AG20443 (cell line): Measurements from ENCODE around the gene DNAJB5.
"Not testable (repeated sequence)": the region's sequence is repeated elsewhere in the genome, so short reads cannot be mapped to it uniquely, and the experiment has no call there.

Experiments used
- DNase-seq: peaks from one replicate; pipeline ENCODE4 v3.0.0; 2012; ENCODE audit warnings: low spot score, mixed read lengths

The DNAJB5 gene

GRCh38 chr9:35000535-35001284 is 11.2 kb downstream of the DNAJB5 start:
- DNase-seq = peak; percentile 79

- no peak for DNase-seq
These were observed 11.7 kb downstream of the DNAJB5 start for GRCh38 chr9:35001285-35001677.

GRCh38 chr9:35001803-35002502 is 12.4 kb downstream of the DNAJB5 start:
- peak; percentile 4 for DNase-seq

GRCh38 chr9:35002623-35003022 is 13.1 kb downstream of the DNAJB5 start:
- peak; percentile 2 for DNase-seq

GRCh38 chr9:35004299-35004698 is 14.8 kb downstream of the DNAJB5 start:
- DNase-seq = not testable (repeated sequence)

GRCh38 chr9:35010351-35010958 is 20.9 kb downstream of the DNAJB5 start:
- DNase-seq = no peak

GRCh38 chr9:35014517-35014916 is 25.0 kb downstream of the DNAJB5 start:
- DNase-seq = no peak

- DNase-seq = not testable (repeated sequence)
These were observed 33.9 kb downstream of the DNAJB5 start for GRCh38 chr9:35023443-35023842.

GRCh38 chr9:35026671-35027070 is 37.1 kb downstream of the DNAJB5 start:
- DNase-seq = no peak

GRCh38 chr9:35027374-35027773 is 37.8 kb downstream of the DNAJB5 start:
- no peak for DNase-seq

GRCh38 chr9:35027860-35028259 is 38.3 kb downstream of the DNAJB5 start:
- no peak for DNase-seq

GRCh38 chr9:35028341-35028740 is 38.8 kb downstream of the DNAJB5 start:
- DNase-seq = no peak

GRCh38 chr9:35029241-35029640 is 39.7 kb downstream of the DNAJB5 start:
- DNase-seq = no peak

GRCh38 chr9:35029852-35030251 is 40.3 kb downstream of the DNAJB5 start:
- no peak for DNase-seq

GRCh38 chr9:35033101-35033500 is 43.6 kb downstream of the DNAJB5 start:
- no peak for DNase-seq

- DNase-seq = peak; percentile 84
These were observed 46.5 kb downstream of the DNAJB5 start for GRCh38 chr9:35035851-35036701.

GRCh38 chr9:35042081-35042604 is 52.6 kb downstream of the DNAJB5 start:
- DNase-seq = peak; percentile 37

GRCh38 chr9:35042891-35043545 is 53.5 kb downstream of the DNAJB5 start:
- DNase-seq = no peak

- DNase-seq = no peak
These were observed 54.5 kb downstream of the DNAJB5 start for GRCh38 chr9:35044071-35044470.
